ENCODE data around the gene CCL1.
"Not testable (repeated sequence)": the region's sequence is repeated elsewhere in the genome, so short reads cannot be mapped to it uniquely, and the experiment has no call there.

The CCL1 gene

GRCh38 chr17:34357398-34357797, 5.6 kb downstream of the CCL1 start:
- no peak for DNase-seq (ENCODE audit: low read depth)

GRCh38 chr17:34356194-34356593, 6.8 kb downstream of the CCL1 start, which contains the start of gene CCL13:
CCL13 (plus strand) TSS chr17:34356480; CDS start chr17:34356527, 47 bp downstream.
- DNase-seq (ENCODE audit: low read depth): no peak

- no peak for DNase-seq (ENCODE audit: low read depth)
Measured at GRCh38 chr17:34354637-34355036, 8.4 kb downstream of the CCL1 start.

GRCh38 chr17:34352191-34352590, 10.8 kb downstream of the CCL1 start:
- DNase-seq (ENCODE audit: low read depth): no peak

GRCh38 chr17:34351096-34351495, 11.9 kb downstream of the CCL1 start:
- DNase-seq (ENCODE audit: low read depth): no peak

GRCh38 chr17:34349751-34350150, 13.3 kb downstream of the CCL1 start:
- no peak for DNase-seq (ENCODE audit: low read depth)

- no peak for DNase-seq (ENCODE audit: low read depth)
Measured at GRCh38 chr17:34347063-34347462, 16.0 kb downstream of the CCL1 start.

- no peak for DNase-seq (ENCODE audit: low read depth)
Measured at GRCh38 chr17:34341916-34342315, 21.1 kb downstream of the CCL1 start.

GRCh38 chr17:34339138-34339770, 23.8 kb downstream of the CCL1 start:
- no peak for DNase-seq (ENCODE audit: low read depth)

GRCh38 chr17:34337701-34338100, 25.3 kb downstream of the CCL1 start:
- DNase-seq (ENCODE audit: low read depth): no peak

GRCh38 chr17:34327580-34327979, 35.5 kb downstream of the CCL1 start:
- DNase-seq (ENCODE audit: low read depth): not testable (repeated sequence)

- no peak for DNase-seq (ENCODE audit: low read depth)
Measured at GRCh38 chr17:34321964-34322363, 41.1 kb downstream of the CCL1 start.

- DNase-seq (ENCODE audit: low read depth): no peak
Measured at GRCh38 chr17:34319039-34319483, 44.0 kb downstream of the CCL1 start, which contains the start of gene CCL8. CCL8 (plus strand) TSS chr17:34319435; CDS start chr17:34319502, 67 bp downstream.

GRCh38 chr17:34318474-34318873, 44.6 kb downstream of the CCL1 start:
- DNase-seq (ENCODE audit: low read depth): no peak

- DNase-seq (ENCODE audit: low read depth): no peak
Measured at GRCh38 chr17:34314279-34314678, 48.8 kb downstream of the CCL1 start.

- DNase-seq (ENCODE audit: low read depth): no peak
Measured at GRCh38 chr17:34313164-34313563, 49.9 kb downstream of the CCL1 start.

GRCh38 chr17:34312080-34312479, 51.0 kb downstream of the CCL1 start:
- no peak for DNase-seq (ENCODE audit: low read depth)

GRCh38 chr17:34311291-34311690, 51.7 kb downstream of the CCL1 start:
- no peak for DNase-seq (ENCODE audit: low read depth)
